Neural crest cell (in vitro differentiated cells): ENCODE measurements around the gene ACTL8. TPM values are rescaled to one million over a fixed set of nuclear protein-coding genes. Genes with fewer than 3 reads are reported as not detected.
A peak's percentile ranks its signal among the peaks of the same experiment; 100 is the strongest.

Experiments
- DNase-seq: peaks from one replicate; pipeline ENCODE4 v3.0.0; 2021; ENCODE audit warnings: low read depth, mixed read lengths, low spot score
- H3K27ac Mint-ChIP-seq: one replicate; pipeline ENCODE4 v1.8.0; 2021; ENCODE audit warnings: mild to moderate bottlenecking, mixed read lengths; ENCODE audit not compliant: unreplicated experiment
- H3K27me3 Mint-ChIP-seq: 2 replicates; pipeline ENCODE4 v1.8.0; 2021; ENCODE audit warnings: low read depth, mild to moderate bottlenecking, mixed read lengths
- H3K36me3 Mint-ChIP-seq: 2 replicates; pipeline ENCODE4 v1.8.0; 2021; ENCODE audit warnings: low read depth, mild to moderate bottlenecking, mixed read lengths
- H3K4me1 Mint-ChIP-seq: 2 replicates; pipeline ENCODE4 v1.8.0; 2021; ENCODE audit warnings: mixed read lengths
- H3K4me3 Mint-ChIP-seq: one replicate; pipeline ENCODE4 v1.8.0; 2021; ENCODE audit warnings: mild to moderate bottlenecking, mixed read lengths
- H3K9me3 Mint-ChIP-seq: 2 replicates; pipeline ENCODE4 v1.8.0; 2021; ENCODE audit warnings: mixed read lengths
- total RNA-seq: library from RNA; stranded (reverse); gene quantifications from 2 replicates; pipeline ENCODE4 v1.2.1, GENCODE V29; 2021
- TF ChIP-seq, protein P1 (sequence below): fragments of 200-600 bp; sonication (generic); conservative IDR thresholded peaks from 2 replicates; pipeline ENCODE4 v1.5.0; 2021; ENCODE audit warnings: antibody characterized with exemption, mild to moderate bottlenecking

ACTL8 gene
- total RNA-seq, 1 donor from 2014 or later: not detected

DNA sequence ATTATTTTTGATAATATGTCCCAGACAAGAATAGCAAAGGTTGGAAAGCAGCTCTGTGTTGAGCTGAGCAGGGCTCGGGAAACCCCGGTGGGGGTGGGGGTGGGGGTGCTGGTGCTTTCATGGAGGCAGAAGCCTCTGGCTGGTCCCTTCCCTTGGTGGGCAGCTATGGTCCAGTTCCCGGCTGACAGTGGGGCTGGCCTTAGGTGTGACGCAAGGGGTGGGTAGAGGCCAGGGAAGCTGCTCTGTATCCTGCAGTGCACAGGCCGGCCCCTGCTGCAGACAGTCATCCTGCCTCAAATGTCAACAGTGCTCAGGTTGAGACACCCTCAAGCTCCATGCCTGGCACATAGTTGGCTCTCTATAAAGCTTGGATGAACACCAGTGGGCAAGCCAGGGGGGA, 8.9 kb downstream of the ACTL8 start:
- H3K4me3 Mint-ChIP-seq: no peak overlapping the region

DNA sequence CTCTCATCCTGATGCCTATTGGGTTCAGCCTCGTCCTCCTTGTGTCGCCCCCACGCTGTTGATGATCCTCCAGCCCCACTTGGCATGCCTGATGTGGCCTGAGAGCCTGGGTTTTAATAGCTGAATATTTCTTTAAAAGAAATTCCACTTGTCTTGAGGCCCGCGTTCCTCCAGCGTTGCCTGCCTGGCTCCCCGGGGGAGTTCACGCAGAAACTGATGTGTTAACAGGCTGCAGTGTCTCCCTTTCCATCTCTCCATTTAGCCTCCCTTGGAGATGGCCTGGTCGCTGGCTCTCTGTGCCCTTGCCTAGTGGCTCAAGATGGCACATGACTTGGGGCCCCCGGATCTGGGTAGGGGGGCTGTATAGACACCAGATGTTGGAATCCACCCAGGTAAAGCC, 9.5 kb downstream of the ACTL8 start:
- no peak for DNase-seq
- H3K27ac Mint-ChIP-seq: no peak overlapping the region
- H3K36me3 Mint-ChIP-seq: no peaks in the 10 kb centered on the region
- TF ChIP-seq, protein P1, sequence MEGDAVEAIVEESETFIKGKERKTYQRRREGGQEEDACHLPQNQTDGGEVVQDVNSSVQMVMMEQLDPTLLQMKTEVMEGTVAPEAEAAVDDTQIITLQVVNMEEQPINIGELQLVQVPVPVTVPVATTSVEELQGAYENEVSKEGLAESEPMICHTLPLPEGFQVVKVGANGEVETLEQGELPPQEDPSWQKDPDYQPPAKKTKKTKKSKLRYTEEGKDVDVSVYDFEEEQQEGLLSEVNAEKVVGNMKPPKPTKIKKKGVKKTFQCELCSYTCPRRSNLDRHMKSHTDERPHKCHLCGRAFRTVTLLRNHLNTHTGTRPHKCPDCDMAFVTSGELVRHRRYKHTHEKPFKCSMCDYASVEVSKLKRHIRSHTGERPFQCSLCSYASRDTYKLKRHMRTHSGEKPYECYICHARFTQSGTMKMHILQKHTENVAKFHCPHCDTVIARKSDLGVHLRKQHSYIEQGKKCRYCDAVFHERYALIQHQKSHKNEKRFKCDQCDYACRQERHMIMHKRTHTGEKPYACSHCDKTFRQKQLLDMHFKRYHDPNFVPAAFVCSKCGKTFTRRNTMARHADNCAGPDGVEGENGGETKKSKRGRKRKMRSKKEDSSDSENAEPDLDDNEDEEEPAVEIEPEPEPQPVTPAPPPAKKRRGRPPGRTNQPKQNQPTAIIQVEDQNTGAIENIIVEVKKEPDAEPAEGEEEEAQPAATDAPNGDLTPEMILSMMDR: no peak
- H3K4me1 Mint-ChIP-seq: peaks cover 14% of the 10 kb centered on the region
- no peak overlapping the region for H3K4me3 Mint-ChIP-seq
- no peaks in the 10 kb centered on the region for H3K27me3 Mint-ChIP-seq
- H3K9me3 Mint-ChIP-seq: no peaks in the 10 kb centered on the region

More for the DNA sequence above, 8.9 kb downstream of the ACTL8 start:
- Mint-ChIP-seq H3K27ac (no peak overlapping the region), H3K4me1 (peaks cover 10% of the 10 kb centered on the region), H3K9me3 (peaks cover under 1% of the 10 kb centered on the region), H3K27me3 (no peaks in the 10 kb centered on the region), H3K36me3 (no peaks in the 10 kb centered on the region)
- DNase-seq: no peak
- TF ChIP-seq, protein P1: no peak

DNA sequence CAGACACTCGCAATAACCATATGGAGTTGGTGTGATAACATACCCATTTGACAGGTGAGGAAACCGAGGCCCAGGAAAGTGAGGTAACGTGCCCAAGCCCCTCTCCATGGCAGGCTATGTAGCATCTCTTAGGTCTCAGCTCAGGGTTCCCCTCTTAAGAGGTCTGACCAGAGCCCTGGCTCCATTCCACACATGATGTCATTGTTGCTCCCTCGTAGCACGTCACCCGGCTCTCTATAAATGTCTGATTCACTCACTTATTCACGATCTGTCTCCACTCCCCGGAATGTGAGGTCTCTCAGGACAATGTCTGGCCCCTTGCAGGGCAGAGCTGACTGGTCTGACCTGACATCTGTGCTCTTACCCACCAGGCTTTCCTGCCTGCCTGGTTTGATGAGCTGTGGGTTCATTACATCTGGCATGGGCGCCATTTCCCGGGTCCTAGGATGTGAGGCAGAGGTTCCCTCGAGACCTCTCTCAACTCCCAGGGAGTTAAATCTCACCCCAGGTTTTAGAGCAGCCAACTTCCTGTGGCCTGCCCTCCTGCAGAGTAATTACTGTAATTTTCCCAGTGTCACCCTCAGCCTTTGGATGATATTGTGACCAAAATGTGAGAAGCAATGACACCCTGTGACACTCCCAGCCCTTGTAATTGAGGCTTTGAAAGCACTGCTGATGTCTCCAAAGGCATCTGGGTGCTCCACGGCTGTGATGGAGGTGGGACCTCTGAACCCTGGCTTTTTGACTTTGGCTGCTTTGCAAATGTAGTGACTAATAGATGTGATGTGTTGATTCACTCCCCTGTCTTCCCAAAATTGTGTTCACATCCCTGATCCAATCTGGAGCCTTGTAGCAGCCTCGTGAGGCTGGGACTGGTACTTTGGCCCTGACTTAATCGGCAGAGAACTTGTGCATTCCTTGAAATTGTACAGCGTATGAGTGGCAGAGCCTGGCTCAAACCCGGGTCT, 10.6 kb downstream of the ACTL8 start:
- no peak overlapping the region for H3K27ac Mint-ChIP-seq
- DNase-seq: no peak
- H3K4me1 Mint-ChIP-seq: peaks cover 14% of the 10 kb centered on the region
- H3K36me3 Mint-ChIP-seq: no peaks in the 10 kb centered on the region
- TF ChIP-seq, protein P1: no peak
- H3K27me3 Mint-ChIP-seq: no peaks in the 10 kb centered on the region
- H3K4me3 Mint-ChIP-seq: no peak overlapping the region
- no peaks in the 10 kb centered on the region for H3K9me3 Mint-ChIP-seq

DNA sequence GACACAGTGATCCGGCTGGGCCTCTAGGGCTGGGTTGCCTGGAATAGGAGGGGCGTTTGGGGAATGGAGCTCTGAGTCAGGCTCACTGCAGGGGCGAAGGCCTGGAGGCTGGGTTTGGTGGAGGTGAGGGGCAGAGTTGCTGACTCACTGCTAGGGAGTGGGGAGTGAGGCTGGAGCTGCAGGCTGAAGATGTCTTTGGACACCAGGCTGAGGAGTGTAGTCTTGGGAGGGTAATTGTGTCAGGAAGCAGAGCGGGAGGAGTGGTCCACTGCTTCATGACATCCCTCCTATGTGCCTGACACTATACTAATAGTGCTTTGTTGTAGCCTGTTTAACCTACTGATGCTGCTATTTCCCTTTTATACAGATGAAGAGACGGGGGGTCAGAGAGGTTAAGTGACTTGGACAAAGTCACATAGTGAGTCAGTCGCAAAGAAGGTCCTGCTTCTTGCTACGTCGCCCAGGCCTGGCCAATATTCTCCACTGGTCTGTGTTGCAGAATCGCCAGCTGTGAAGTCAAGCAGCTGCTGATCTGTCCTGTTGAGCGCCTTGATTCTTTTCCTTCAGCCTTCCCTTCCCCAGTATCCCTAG, 13.6 kb downstream of the ACTL8 start:
- Mint-ChIP-seq H3K27ac (peak overlapping the region; percentile 95), H3K4me3 (no peak overlapping the region), H3K4me1 (peaks cover 19% of the 10 kb centered on the region), H3K9me3 (no peaks in the 10 kb centered on the region), H3K36me3 (no peaks in the 10 kb centered on the region), H3K27me3 (no peaks in the 10 kb centered on the region)
- no peak for DNase-seq
- TF ChIP-seq, protein P1: no peak

DNA sequence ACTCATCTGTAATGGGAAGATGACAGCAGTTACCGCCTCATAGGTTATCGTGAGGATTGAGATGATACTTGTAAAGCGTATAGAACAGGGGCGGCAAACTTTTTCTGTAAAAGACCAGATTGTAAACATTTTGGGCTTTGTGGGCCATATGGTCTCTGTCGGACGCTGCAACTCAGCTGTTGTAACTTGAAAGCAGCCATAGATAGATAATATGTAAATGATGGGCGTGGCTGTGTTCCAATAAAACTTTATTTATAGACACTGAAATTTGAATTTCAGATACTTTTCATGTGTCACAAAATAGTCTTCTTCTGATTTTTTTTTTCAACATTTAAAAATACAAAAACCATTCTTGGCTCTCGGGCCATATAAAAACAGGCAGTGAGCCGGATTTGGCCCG, 15.8 kb downstream of the ACTL8 start:
- DNase-seq: no peak
- TF ChIP-seq, protein P1: no peak
- H3K4me1 Mint-ChIP-seq: peaks cover 19% of the 10 kb centered on the region
- H3K27ac Mint-ChIP-seq: no peak overlapping the region
- H3K9me3 Mint-ChIP-seq: no peaks in the 10 kb centered on the region
- H3K36me3 Mint-ChIP-seq: no peaks in the 10 kb centered on the region
- no peaks in the 10 kb centered on the region for H3K27me3 Mint-ChIP-seq
- no peak overlapping the region for H3K4me3 Mint-ChIP-seq
